Caco-2 (cell line): ENCODE measurements around the gene FSD1. TPM values are rescaled to one million over a fixed set of nuclear protein-coding genes. Genes with fewer than 3 reads are reported as not detected.
A peak's percentile ranks its signal among the peaks of the same experiment; 100 is the strongest.

Experiments used
- BruUV-seq: library from RNA; stranded (reverse); fragments of 400-500 nt; replicated peaks from 2 replicates; lab custom pipeline; 2021; lab: Mats Ljungman, UMichigan
- CTCF ChIA-PET: fragments of 300-600 bp; sonication (Branson Sonifier 250); formaldehyde crosslinking; loops from one replicate; lab custom pipeline; 2022; ENCODE audit warnings: antibody characterized with exemption; lab: Charles Lee
- POLR2A ChIA-PET: fragments of 300-600 bp; sonication (Branson Sonifier 250); formaldehyde crosslinking; loops from one replicate; lab custom pipeline; 2022; ENCODE audit warnings: antibody characterized with exemption; lab: Charles Lee
- DNase-seq, 2 experiments: peaks; one replicate each; pipeline versions ENCODE4 v3.0.0 to v3.0.0-alpha.2; 2020 to 2022
- H3K27me3 ChIP-seq: replicated peaks from 2 replicates; pipeline ENCODE4 v1.6.0; 2011; ENCODE audit warnings: low read length; ENCODE audit not compliant: control insufficient read depth, insufficient read depth
- H3K36me3 ChIP-seq: 2 replicates; pipeline ENCODE4 v1.5.1; 2011; ENCODE audit warnings: low read length; ENCODE audit not compliant: control insufficient read depth, insufficient read depth
- H3K4me1 ChIP-seq: fragments of 250-450 bp; sonication (Bioruptor Pico); 2 replicates; pipeline ENCODE4 v1.5.1; 2020; ENCODE audit warnings: mild to moderate bottlenecking
- H3K4me3 ChIP-seq: 2 replicates; pipeline ENCODE4 v1.5.1; 2011; ENCODE audit warnings: low read depth, mild to moderate bottlenecking, control low read depth, low read length
- H3K9me3 ChIP-seq: fragments of 250-450 bp; sonication (Bioruptor Pico); 2 replicates; pipeline ENCODE4 v1.5.1; 2020; ENCODE audit warnings: mild to moderate bottlenecking, moderate library complexity
- H3K27ac Mint-ChIP-seq: one replicate; pipeline ENCODE4 v1.8.0; 2022; ENCODE audit warnings: mixed read lengths; ENCODE audit not compliant: unreplicated experiment
- H3K27me3 Mint-ChIP-seq: one replicate; pipeline ENCODE4 v1.8.0; 2022; ENCODE audit warnings: mixed read lengths; ENCODE audit not compliant: insufficient read depth, unreplicated experiment
- H3K36me3 Mint-ChIP-seq: one replicate; pipeline ENCODE4 v1.8.0; 2022; ENCODE audit warnings: mild to moderate bottlenecking, mixed read lengths; ENCODE audit not compliant: insufficient read depth, unreplicated experiment
- H3K4me1 Mint-ChIP-seq: one replicate; pipeline ENCODE4 v1.8.0; 2022; ENCODE audit warnings: low read depth, mixed read lengths; ENCODE audit not compliant: unreplicated experiment
- H3K4me3 Mint-ChIP-seq: one replicate; pipeline ENCODE4 v1.8.0; 2022; ENCODE audit warnings: mild to moderate bottlenecking, moderate library complexity, mixed read lengths; ENCODE audit not compliant: unreplicated experiment
- H3K9me3 Mint-ChIP-seq: one replicate; pipeline ENCODE4 v1.8.0; 2022; ENCODE audit warnings: mixed read lengths; ENCODE audit not compliant: unreplicated experiment
- intact Hi-C: fragments of 100-400 bp; cut with micrococcal nuclease; formaldehyde crosslinking; loops from one replicate; pipeline ENCODE4 v1.10.0; 2022; ENCODE audit not compliant: unreplicated experiment
- total RNA-seq: library from RNA; stranded (reverse); gene quantifications from 2 replicates; pipeline ENCODE4 v1.2.3, GENCODE V29; 2022
- TF ChIP-seq, protein P1 (sequence below), 2 experiments: fragments of 200-600 bp in 1 of 2; IDR thresholded peaks; 1 replicate in 1 of 2; 2 replicates in 1 of 2; pipeline versions ENCODE4 v1.5.1 to v1.8.0; 2011 to 2022; ENCODE audit warnings: antibody characterized with exemption in 1 of 2, control low read depth in 1 of 2, inconsistent platforms in 1 of 2, low read depth in 1 of 2, low read length in 1 of 2, mild to moderate bottlenecking in 1 of 2, moderate library complexity in 1 of 2; ENCODE audit not compliant: insufficient read depth in 1 of 2, severe bottlenecking in 1 of 2, unreplicated experiment in 1 of 2

FSD1 gene
- total RNA-seq, 1 experiment from 2014 or later, result 9.0 TPM

- Histone ChIP-seq H3K36me3 (peaks cover 1% of the 10 kb centered on the region), H3K9me3 (no peaks in the 10 kb centered on the region), H3K27me3 (no peaks in the 10 kb centered on the region), H3K4me1 (peaks cover 38% of the 10 kb centered on the region), H3K4me3 (no peak overlapping the region)
- TF ChIP-seq, protein P1, sequence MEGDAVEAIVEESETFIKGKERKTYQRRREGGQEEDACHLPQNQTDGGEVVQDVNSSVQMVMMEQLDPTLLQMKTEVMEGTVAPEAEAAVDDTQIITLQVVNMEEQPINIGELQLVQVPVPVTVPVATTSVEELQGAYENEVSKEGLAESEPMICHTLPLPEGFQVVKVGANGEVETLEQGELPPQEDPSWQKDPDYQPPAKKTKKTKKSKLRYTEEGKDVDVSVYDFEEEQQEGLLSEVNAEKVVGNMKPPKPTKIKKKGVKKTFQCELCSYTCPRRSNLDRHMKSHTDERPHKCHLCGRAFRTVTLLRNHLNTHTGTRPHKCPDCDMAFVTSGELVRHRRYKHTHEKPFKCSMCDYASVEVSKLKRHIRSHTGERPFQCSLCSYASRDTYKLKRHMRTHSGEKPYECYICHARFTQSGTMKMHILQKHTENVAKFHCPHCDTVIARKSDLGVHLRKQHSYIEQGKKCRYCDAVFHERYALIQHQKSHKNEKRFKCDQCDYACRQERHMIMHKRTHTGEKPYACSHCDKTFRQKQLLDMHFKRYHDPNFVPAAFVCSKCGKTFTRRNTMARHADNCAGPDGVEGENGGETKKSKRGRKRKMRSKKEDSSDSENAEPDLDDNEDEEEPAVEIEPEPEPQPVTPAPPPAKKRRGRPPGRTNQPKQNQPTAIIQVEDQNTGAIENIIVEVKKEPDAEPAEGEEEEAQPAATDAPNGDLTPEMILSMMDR (IDR thresholded peaks at IDR 0.05; ENCODE audit: insufficient read depth in 1 of 2, low read depth in 1 of 2, low read length in 1 of 2, severe bottlenecking in 1 of 2, unreplicated experiment in 1 of 2), result no peak
- Mint-ChIP-seq H3K27ac (peak overlapping the region; percentile 70), H3K9me3 (no peaks in the 10 kb centered on the region), H3K36me3 (peaks cover 65% of the 10 kb centered on the region), H3K4me3 (no peak overlapping the region), H3K27me3 (no peaks in the 10 kb centered on the region), H3K4me1 (peaks cover 17% of the 10 kb centered on the region)
- CTCF ChIA-PET, result no interaction called here
- no peak for DNase-seq
- POLR2A ChIA-PET, result no interaction called here
- intact Hi-C loops, result no loop called here
- no TSS peak for BruUV-seq
Measured at GRCh38 chr19:4372165-4373012, 68.0 kb downstream of the FSD1 start.

- no peaks in the 10 kb centered on the region for H3K27me3 ChIP-seq
- BruUV-seq, result no TSS peak
Measured at GRCh38 chr19:4373013-4373367, 68.6 kb downstream of the FSD1 start.

More at GRCh38 chr19:4373013-4373367, 68.6 kb downstream of the FSD1 start:
- Histone ChIP-seq H3K9me3 (no peaks in the 10 kb centered on the region), H3K36me3 (no peaks in the 10 kb centered on the region; the same call in 1 of the 2 replicates), H3K4me1 (peaks cover 40% of the 10 kb centered on the region), H3K4me3 (no peak overlapping the region)
- Mint-ChIP-seq H3K4me3 (no peak overlapping the region), H3K9me3 (no peaks in the 10 kb centered on the region), H3K27ac (peak overlapping the region; percentile 70), H3K4me1 (peaks cover 17% of the 10 kb centered on the region), H3K36me3 (peaks cover 59% of the 10 kb centered on the region), H3K27me3 (no peaks in the 10 kb centered on the region)
- intact Hi-C loops, result no loop called here
- CTCF ChIA-PET, result no interaction called here
- no peak for DNase-seq
- TF ChIP-seq, protein P1 (IDR thresholded peaks at IDR 0.05; ENCODE audit: insufficient read depth in 1 of 2, low read depth in 1 of 2, low read length in 1 of 2, severe bottlenecking in 1 of 2, unreplicated experiment in 1 of 2), result no peak
- POLR2A ChIA-PET, result no interaction called here

Other genes with a start within 250 kb of the FSD1 start
- 11.9 and 14.7 TPM in 2 replicates for gene ZBTB7A, start 237.7 kb upstream of the FSD1 start, total RNA-seq
- 149 and 163 TPM in 2 replicates for gene MAP2K2, start 180.5 kb upstream of the FSD1 start, total RNA-seq
- gene CREB3L3, start 151.0 kb upstream of the FSD1 start, total RNA-seq, result 1.1 and 2.3 TPM in 2 replicates
- 18.2 and 20.1 TPM in 2 replicates for gene SIRT6, start 122.0 kb upstream of the FSD1 start, total RNA-seq
- gene ANKRD24, start 121.9 kb upstream of the FSD1 start, total RNA-seq, result 0.16 and 0.39 TPM in 2 replicates
- gene EBI3, start 75.1 kb upstream of the FSD1 start, total RNA-seq, result 0.68 and 0.81 TPM in 2 replicates
- 19.5 TPM in 2 replicates for gene YJU2, start 57.5 kb upstream of the FSD1 start, total RNA-seq
- gene SHD, start 25.3 kb upstream of the FSD1 start, total RNA-seq, result 1.4 and 3.5 TPM in 2 replicates
- gene TMIGD2, start 2.2 kb upstream of the FSD1 start, total RNA-seq, result not detected in 2 replicates
- gene STAP2, start 34.2 kb downstream of the FSD1 start, total RNA-seq, result 70.7 and 71.6 TPM in 2 replicates
- 34.9 and 35.7 TPM in 2 replicates for gene MPND, start 39.0 kb downstream of the FSD1 start, total RNA-seq
- gene SH3GL1, start 95.9 kb downstream of the FSD1 start, total RNA-seq, result 91.3 and 91.5 TPM in 2 replicates
- 53.9 and 63.1 TPM in 2 replicates for gene CHAF1A, start 98.0 kb downstream of the FSD1 start, total RNA-seq
- 42.1 and 42.9 TPM in 2 replicates for gene UBXN6, start 153.2 kb downstream of the FSD1 start, total RNA-seq
- 65.7 and 70.8 TPM in 2 replicates for gene HDGFL2, start 167.7 kb downstream of the FSD1 start, total RNA-seq
- gene PLIN4, start 213.9 kb downstream of the FSD1 start, total RNA-seq, result 0.09 and 0.21 TPM in 2 replicates
- 0.73 and 0.84 TPM in 2 replicates for gene PLIN5, start 230.6 kb downstream of the FSD1 start, total RNA-seq
- 0.32 and 0.61 TPM in 2 replicates for gene LRG1, start 235.4 kb downstream of the FSD1 start, total RNA-seq